ENCODE results near the gene AVEN.

Gene AVEN

DNA sequence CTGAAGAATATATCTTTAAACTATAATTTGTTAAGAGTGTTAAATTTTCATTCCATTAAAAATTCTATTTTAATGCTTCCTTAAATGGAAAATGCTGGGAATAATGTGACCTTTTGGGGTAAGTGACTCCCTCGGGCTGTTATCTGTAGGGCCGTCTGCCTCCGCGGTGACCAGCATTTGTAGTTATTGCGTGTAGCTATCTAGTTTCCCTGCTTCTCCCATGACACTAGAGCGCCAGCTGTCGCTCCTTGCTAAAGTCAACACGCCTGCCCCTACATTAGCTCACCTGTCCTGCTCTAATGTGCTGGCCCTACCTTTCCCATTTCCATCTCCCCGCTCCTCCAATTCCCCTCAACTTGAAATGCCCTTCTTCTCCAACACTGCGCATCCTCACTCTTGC is 83.1 kb downstream of the AVEN start:
- Histone ChIP-seq H3K4me3 (ENCODE audit: low read length) (no peak overlapping the region), H3K56ac (ENCODE audit: low read length) (no peak overlapping the region), H2BK120ac (ENCODE audit: low read depth, low read length) (no peak overlapping the region), H2BK5ac (ENCODE audit: low read length) (no peak overlapping the region), H2AK5ac (ENCODE audit: low read length) (no peak overlapping the region), H4K5ac (ENCODE audit: low read length) (no peak overlapping the region), H3K36me3 (ENCODE audit: control insufficient read depth, insufficient read depth, low read length) (no peaks in the 10 kb centered on the region), H3K18ac (ENCODE audit: low read length) (no peak overlapping the region), H3K4me1 (ENCODE audit: control insufficient read depth, low read depth, low read length) (no peaks in the 10 kb centered on the region), H3K9ac (ENCODE audit: low read length) (no peak overlapping the region), H3K79me2 (ENCODE audit: control insufficient read depth, insufficient read depth, low read length) (no peaks in the 10 kb centered on the region), H3K23ac (ENCODE audit: low read length) (no peak overlapping the region), H3K4me2 (ENCODE audit: low read length) (no peak overlapping the region), H2BK15ac (replicated peaks; ENCODE audit: low read depth) (no peak overlapping the region), H3K27ac (ENCODE audit: low read depth, low read length) (no peak overlapping the region), H3K27me3 (ENCODE audit: insufficient read depth, low read length, poor library complexity) (no peaks in the 10 kb centered on the region), H3K4ac (ENCODE audit: low read depth, low read length) (no peak overlapping the region), H4K8ac (ENCODE audit: low read depth, low read length) (no peak overlapping the region), H3K79me1 (ENCODE audit: low read length) (no peaks in the 10 kb centered on the region)
- DNase-seq, result no peak
- WGBS (ENCODE audit: extremely low coverage, insufficient coverage, low lambda C conversion rate), result no CpG with 5 or more reads among the region's 10 CpGs

DNA sequence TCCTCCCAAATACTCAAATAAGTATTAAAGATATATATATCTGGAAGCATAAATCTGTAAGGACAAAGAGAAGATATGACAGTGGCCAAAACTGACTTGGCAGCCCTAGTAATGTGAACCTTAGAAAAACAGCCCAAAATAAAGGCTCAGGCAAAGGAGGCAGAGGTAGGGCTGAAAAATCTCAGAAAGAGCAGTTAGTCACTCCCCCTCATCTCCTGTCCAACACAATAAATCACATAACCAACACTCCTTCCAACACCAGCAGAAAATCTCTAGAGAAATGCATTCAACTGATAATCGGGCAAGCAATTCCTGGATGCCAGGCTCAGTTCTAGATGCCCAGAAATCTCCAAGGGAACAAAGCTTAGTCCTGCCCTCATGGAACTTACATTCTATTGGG is 92.9 kb downstream of the AVEN start:
- Histone ChIP-seq H4K5ac (ENCODE audit: low read length) (no peak overlapping the region), H3K4me3 (ENCODE audit: low read length) (no peak overlapping the region), H3K79me1 (ENCODE audit: low read length) (no peaks in the 10 kb centered on the region), H2BK120ac (ENCODE audit: low read depth, low read length) (no peak overlapping the region), H2BK15ac (replicated peaks; ENCODE audit: low read depth) (no peak overlapping the region), H2BK5ac (ENCODE audit: low read length) (no peak overlapping the region), H3K79me2 (ENCODE audit: control insufficient read depth, insufficient read depth, low read length) (no peaks in the 10 kb centered on the region), H3K4me2 (ENCODE audit: low read length) (no peak overlapping the region), H3K36me3 (ENCODE audit: control insufficient read depth, insufficient read depth, low read length) (no peaks in the 10 kb centered on the region), H3K18ac (ENCODE audit: low read length) (no peak overlapping the region), H4K8ac (ENCODE audit: low read depth, low read length) (no peak overlapping the region), H3K23ac (ENCODE audit: low read length) (no peak overlapping the region), H3K27ac (ENCODE audit: low read depth, low read length) (no peak overlapping the region), H3K27me3 (ENCODE audit: insufficient read depth, low read length, poor library complexity) (no peaks in the 10 kb centered on the region), H3K56ac (ENCODE audit: low read length) (no peak overlapping the region), H3K9ac (ENCODE audit: low read length) (no peak overlapping the region), H3K4ac (ENCODE audit: low read depth, low read length) (no peak overlapping the region), H3K4me1 (ENCODE audit: control insufficient read depth, low read depth, low read length) (no peaks in the 10 kb centered on the region), H2AK5ac (ENCODE audit: low read length) (no peak overlapping the region)
- DNase-seq, result no peak
- WGBS (ENCODE audit: extremely low coverage, insufficient coverage, low lambda C conversion rate), result no CpG with 5 or more reads among the region's 1 CpG

DNA sequence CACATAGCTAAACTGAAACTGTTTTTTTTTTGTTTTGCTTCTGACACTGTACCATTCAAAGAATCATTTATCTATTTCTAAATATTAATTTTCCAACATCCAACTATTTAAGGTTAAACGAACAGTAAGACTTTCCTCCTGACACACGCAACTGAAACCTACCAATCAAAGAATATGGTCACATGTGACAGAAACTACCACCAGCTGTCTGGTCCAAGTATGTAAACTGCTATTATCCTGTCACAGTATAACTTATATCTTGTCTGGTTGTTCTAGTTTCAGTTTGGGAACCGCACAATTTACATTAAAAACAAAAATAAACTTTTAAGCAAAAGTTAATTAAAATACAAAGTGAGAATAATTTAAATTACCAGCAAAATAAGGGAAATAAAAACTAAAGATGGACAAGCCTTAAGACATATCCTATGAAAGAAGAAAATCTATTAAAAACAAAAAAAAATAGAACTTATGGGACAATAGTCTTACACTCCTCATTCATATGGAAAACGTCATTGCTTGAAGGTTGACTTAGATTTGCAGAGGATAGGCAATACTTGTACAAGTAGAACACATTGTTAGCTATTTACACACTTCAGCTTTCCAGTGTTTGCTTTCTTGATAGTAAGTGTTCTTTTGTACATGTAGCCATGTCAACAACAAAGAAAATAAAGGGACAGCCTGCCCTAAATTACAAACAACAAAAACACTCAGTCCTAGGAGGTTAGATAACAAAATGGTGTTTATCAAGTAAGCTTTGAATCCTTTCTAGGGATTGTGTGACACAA is 97.5 kb downstream of the AVEN start:
- Histone ChIP-seq H2BK120ac (ENCODE audit: low read depth, low read length) (no peak overlapping the region), H3K79me2 (ENCODE audit: control insufficient read depth, insufficient read depth, low read length) (no peaks in the 10 kb centered on the region), H3K4me2 (ENCODE audit: low read length) (no peak overlapping the region), H3K18ac (ENCODE audit: low read length) (no peak overlapping the region), H3K4me3 (ENCODE audit: low read length) (no peak overlapping the region), H3K36me3 (ENCODE audit: control insufficient read depth, insufficient read depth, low read length) (no peaks in the 10 kb centered on the region), H3K9ac (ENCODE audit: low read length) (no peak overlapping the region), H3K4ac (ENCODE audit: low read depth, low read length) (no peak overlapping the region), H2AK5ac (ENCODE audit: low read length) (no peak overlapping the region), H3K23ac (ENCODE audit: low read length) (no peak overlapping the region), H3K79me1 (ENCODE audit: low read length) (no peaks in the 10 kb centered on the region), H3K56ac (ENCODE audit: low read length) (no peak overlapping the region), H3K4me1 (ENCODE audit: control insufficient read depth, low read depth, low read length) (no peaks in the 10 kb centered on the region), H2BK15ac (replicated peaks; ENCODE audit: low read depth) (no peak overlapping the region), H4K8ac (ENCODE audit: low read depth, low read length) (no peak overlapping the region), H3K27ac (ENCODE audit: low read depth, low read length) (no peak overlapping the region), H2BK5ac (ENCODE audit: low read length) (no peak overlapping the region), H4K5ac (ENCODE audit: low read length) (no peak overlapping the region), H3K27me3 (ENCODE audit: insufficient read depth, low read length, poor library complexity) (no peaks in the 10 kb centered on the region)
- WGBS (ENCODE audit: extremely low coverage, insufficient coverage, low lambda C conversion rate), result 100% methylated on average over 2 of the region's 4 CpGs
- DNase-seq, result no peak

DNA sequence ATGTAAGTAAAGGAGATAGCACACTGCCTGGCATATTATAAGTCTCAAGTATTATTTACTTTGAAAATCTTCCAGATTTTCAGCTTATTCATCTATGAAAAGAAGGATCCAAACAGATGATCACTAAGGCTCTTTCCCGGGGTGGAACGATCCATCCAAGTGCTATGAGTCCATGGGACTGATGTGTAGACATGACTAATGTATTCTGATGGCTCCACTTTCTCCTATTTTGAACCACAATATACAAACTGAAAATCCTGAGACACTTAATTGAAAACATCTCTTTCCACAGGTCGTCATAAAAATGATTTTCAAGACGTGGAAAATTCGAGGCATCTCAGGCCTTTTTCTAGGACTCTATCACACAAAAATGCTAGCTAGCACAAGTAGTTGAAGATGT is 104.1 kb downstream of the AVEN start:
- WGBS (ENCODE audit: extremely low coverage, insufficient coverage, low lambda C conversion rate), result no CpG with 5 or more reads among the region's 5 CpGs
- H2AK5ac ChIP-seq (ENCODE audit: low read length), result no peak overlapping the region
- no peak overlapping the region for H4K5ac ChIP-seq (ENCODE audit: low read length)
- no peak overlapping the region for H3K56ac ChIP-seq (ENCODE audit: low read length)
- H3K27me3 ChIP-seq (ENCODE audit: insufficient read depth, low read length, poor library complexity), result no peaks in the 10 kb centered on the region
- H3K4ac ChIP-seq (ENCODE audit: low read depth, low read length), result no peak overlapping the region
- H2BK15ac ChIP-seq (replicated peaks; ENCODE audit: low read depth), result no peak overlapping the region
- no peak overlapping the region for H3K23ac ChIP-seq (ENCODE audit: low read length)
- no peak overlapping the region for H2BK120ac ChIP-seq (ENCODE audit: low read depth, low read length)
- no peak overlapping the region for H3K9ac ChIP-seq (ENCODE audit: low read length)
- no peak for DNase-seq
- no peak overlapping the region for H4K8ac ChIP-seq (ENCODE audit: low read depth, low read length)
- no peak overlapping the region for H3K4me2 ChIP-seq (ENCODE audit: low read length)
- H3K4me1 ChIP-seq (ENCODE audit: control insufficient read depth, low read depth, low read length), result no peaks in the 10 kb centered on the region
- H3K18ac ChIP-seq (ENCODE audit: low read length), result no peak overlapping the region
- H3K4me3 ChIP-seq (ENCODE audit: low read length), result no peak overlapping the region
- H3K27ac ChIP-seq (ENCODE audit: low read depth, low read length), result no peak overlapping the region
- no peaks in the 10 kb centered on the region for H3K36me3 ChIP-seq (ENCODE audit: control insufficient read depth, insufficient read depth, low read length)
- no peaks in the 10 kb centered on the region for H3K79me2 ChIP-seq (ENCODE audit: control insufficient read depth, insufficient read depth, low read length)
- H2BK5ac ChIP-seq (ENCODE audit: low read length), result no peak overlapping the region
- H3K79me1 ChIP-seq (ENCODE audit: low read length), result no peaks in the 10 kb centered on the region

DNA sequence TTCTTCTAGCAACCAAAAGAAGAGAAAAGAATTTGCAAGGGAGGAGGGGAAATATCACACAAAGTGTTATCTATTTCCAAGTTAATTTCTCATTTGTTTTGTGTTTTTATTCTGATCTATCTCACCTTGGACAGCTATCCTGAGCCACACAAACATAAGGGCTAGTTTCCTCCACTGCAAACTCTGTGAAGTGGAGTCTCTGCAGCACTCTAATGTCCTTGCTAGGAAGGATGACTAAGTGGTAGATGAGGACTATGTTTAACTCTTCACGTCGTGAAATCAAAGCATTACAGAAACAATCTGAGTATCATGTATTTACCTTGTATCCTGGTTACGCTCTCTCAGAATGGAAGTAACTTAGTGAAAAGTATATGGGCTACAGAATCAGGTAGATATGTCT is 104.6 kb downstream of the AVEN start:
- Histone ChIP-seq H3K4me3 (ENCODE audit: low read length) (no peak overlapping the region), H3K4ac (ENCODE audit: low read depth, low read length) (no peak overlapping the region), H4K8ac (ENCODE audit: low read depth, low read length) (no peak overlapping the region), H3K9ac (ENCODE audit: low read length) (no peak overlapping the region), H3K56ac (ENCODE audit: low read length) (no peak overlapping the region), H3K79me2 (ENCODE audit: control insufficient read depth, insufficient read depth, low read length) (no peaks in the 10 kb centered on the region), H3K27me3 (ENCODE audit: insufficient read depth, low read length, poor library complexity) (no peaks in the 10 kb centered on the region), H2BK120ac (ENCODE audit: low read depth, low read length) (no peak overlapping the region), H3K36me3 (ENCODE audit: control insufficient read depth, insufficient read depth, low read length) (no peaks in the 10 kb centered on the region), H2AK5ac (ENCODE audit: low read length) (no peak overlapping the region), H3K4me1 (ENCODE audit: control insufficient read depth, low read depth, low read length) (no peaks in the 10 kb centered on the region), H2BK15ac (replicated peaks; ENCODE audit: low read depth) (no peak overlapping the region), H3K18ac (ENCODE audit: low read length) (no peak overlapping the region), H3K79me1 (ENCODE audit: low read length) (no peaks in the 10 kb centered on the region), H3K23ac (ENCODE audit: low read length) (no peak overlapping the region), H3K4me2 (ENCODE audit: low read length) (no peak overlapping the region), H2BK5ac (ENCODE audit: low read length) (no peak overlapping the region), H4K5ac (ENCODE audit: low read length) (no peak overlapping the region), H3K27ac (ENCODE audit: low read depth, low read length) (no peak overlapping the region)
- no peak for DNase-seq
- WGBS (ENCODE audit: extremely low coverage, insufficient coverage, low lambda C conversion rate), result no CpG with 5 or more reads among the region's 3 CpGs

DNA sequence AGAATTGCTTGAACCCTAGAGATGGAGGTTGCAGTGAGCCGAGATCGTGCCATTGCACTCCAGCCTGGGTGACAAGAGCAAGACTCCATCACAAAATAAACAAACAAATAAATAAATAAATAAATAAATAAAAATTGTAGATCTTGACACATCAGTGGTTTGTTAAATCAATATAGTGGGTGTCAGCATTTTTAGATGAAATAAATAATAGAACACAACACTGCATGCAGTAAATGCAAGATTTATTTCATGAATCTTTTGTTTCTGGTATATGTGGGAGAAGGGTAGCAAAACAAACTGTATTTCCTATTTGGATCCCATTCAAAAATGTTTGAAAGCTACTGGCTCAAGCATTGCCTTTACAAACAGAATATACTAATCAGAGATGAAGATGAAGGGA is 106.3 kb downstream of the AVEN start:
- Histone ChIP-seq H3K4me1 (ENCODE audit: control insufficient read depth, low read depth, low read length) (no peaks in the 10 kb centered on the region), H3K56ac (ENCODE audit: low read length) (no peak overlapping the region), H3K36me3 (ENCODE audit: control insufficient read depth, insufficient read depth, low read length) (no peaks in the 10 kb centered on the region), H3K79me2 (ENCODE audit: control insufficient read depth, insufficient read depth, low read length) (no peaks in the 10 kb centered on the region), H4K5ac (ENCODE audit: low read length) (no peak overlapping the region), H3K27ac (ENCODE audit: low read depth, low read length) (no peak overlapping the region), H3K23ac (ENCODE audit: low read length) (no peak overlapping the region), H3K27me3 (ENCODE audit: insufficient read depth, low read length, poor library complexity) (no peaks in the 10 kb centered on the region), H3K4me2 (ENCODE audit: low read length) (no peak overlapping the region), H3K18ac (ENCODE audit: low read length) (no peak overlapping the region), H3K4ac (ENCODE audit: low read depth, low read length) (no peak overlapping the region), H3K9ac (ENCODE audit: low read length) (no peak overlapping the region), H4K8ac (ENCODE audit: low read depth, low read length) (no peak overlapping the region), H2BK15ac (replicated peaks; ENCODE audit: low read depth) (no peak overlapping the region), H2BK120ac (ENCODE audit: low read depth, low read length) (no peak overlapping the region), H2AK5ac (ENCODE audit: low read length) (no peak overlapping the region), H3K79me1 (ENCODE audit: low read length) (no peaks in the 10 kb centered on the region), H2BK5ac (ENCODE audit: low read length) (no peak overlapping the region), H3K4me3 (ENCODE audit: low read length) (no peak overlapping the region)
- no CpG with 5 or more reads among the region's 2 CpGs for WGBS (ENCODE audit: extremely low coverage, insufficient coverage, low lambda C conversion rate)
- no peak for DNase-seq

Data from mesendoderm (in vitro differentiated cells).